Stimulated activated CD4-positive, alpha-beta T cell treated with anti-CD3 and anti-CD28 coated beads, Interleukin-15, amount 100 ng/mL, for 24 hours (primary cell): ENCODE results near the gene NUP98.

Experiments
- DNase-seq: peaks from one replicate; pipeline ENCODE4 v3.0.0-alpha.2; 2020

Gene NUP98

DNA sequence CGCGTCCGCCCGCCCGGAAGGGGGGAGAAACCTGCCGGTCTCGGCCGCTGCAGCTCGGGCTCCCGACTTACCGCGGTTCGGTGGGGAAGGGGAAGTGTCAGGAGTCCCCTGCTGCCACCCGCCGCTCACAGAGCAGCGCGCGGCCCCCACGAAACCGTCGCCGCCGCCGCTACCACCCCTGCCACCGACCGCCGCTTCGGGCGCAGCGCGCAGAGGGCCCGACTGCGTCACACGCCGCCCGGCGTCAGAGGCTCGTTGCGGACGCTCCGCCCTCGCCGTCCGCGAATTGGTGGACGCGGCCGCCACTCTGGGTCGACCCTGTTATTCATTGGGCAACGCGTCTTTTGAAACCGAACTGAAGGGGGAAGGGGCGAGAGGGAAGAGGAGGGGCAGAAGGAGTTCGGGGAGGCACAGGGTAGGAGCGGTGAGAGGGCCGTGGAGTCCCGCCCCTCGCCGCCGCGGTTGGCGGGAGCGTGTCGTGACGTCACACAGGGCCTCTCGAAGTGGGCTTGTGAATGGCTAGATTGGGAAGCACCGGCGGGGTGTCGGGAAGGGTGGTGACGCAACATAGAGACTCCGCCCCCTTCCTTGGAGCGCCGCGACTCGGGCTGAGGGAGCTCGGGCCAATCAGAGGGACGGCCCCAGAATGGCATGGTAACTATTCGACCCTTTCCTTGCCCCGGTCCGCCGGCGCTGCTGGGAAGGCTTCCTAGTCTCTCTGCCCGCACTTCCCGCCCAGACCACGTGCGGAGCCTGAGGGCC is at the start of gene NUP98:
TSS of gene NUP98 (minus strand) at position 226 of the 762 bp plus-strand sequence. CDS start 15,437 bp downstream, outside the sequence.
- DNase-seq: peak; percentile 100

DNA sequence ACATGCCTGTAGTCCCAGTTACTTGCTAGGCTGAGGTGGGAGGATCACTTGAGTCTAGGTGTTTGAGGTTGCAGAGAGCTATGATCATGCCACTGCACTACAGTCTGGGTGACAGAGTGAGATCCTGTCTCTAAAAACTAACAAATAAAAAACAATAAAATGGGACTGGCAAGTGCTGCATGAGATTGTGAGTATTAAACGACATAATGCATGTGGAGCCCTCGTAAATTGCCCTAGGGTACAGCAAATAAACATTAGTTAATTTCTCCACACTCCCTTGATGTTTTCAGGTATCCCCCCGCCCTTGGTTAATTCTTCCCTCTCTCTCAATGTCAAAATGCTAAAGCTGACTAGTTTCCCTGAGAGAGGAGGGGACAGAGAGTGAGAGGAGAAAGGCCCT is 48.3 kb upstream of the NUP98 start:
- DNase-seq: no peak

DNA sequence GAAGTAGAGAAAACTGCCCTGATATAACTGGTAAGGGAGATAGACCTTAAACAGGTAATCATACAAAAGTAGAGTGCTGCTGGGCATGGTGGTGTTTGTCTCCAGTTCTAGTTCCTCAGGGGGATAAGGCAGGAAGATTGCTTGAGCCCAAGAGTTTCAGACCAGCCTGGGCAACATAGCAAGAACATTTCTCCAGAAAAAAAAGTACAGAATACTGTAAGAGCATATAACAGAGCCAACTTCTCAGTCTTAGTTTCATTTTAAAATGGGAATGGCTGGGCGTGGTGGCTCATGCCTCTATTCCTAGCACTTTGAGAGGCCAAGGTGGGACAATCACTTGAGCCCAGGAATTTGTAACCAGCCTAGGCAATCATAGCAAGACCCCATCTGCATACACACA is 47.9 kb upstream of the NUP98 start:
- DNase-seq: no peak

DNA sequence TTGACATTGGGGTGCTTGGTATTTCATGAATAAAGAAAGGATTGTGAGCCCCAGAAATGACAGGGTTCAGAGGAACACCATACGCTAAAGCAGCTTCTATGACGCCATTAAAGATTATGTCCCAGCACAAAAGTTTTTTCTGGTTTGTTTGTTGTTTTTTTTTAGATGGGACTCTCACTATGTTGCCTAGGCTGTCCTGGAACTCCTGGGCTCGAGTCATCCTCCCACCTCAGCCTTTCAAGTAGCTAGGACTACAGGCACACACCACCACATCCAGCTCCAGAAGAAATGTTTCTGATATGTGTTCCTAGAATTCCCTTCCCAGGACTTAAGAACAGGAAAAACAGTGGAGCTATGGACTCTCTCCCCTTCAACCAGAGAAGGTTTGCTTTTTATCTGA is 46.0 kb upstream of the NUP98 start:
- no peak for DNase-seq

DNA sequence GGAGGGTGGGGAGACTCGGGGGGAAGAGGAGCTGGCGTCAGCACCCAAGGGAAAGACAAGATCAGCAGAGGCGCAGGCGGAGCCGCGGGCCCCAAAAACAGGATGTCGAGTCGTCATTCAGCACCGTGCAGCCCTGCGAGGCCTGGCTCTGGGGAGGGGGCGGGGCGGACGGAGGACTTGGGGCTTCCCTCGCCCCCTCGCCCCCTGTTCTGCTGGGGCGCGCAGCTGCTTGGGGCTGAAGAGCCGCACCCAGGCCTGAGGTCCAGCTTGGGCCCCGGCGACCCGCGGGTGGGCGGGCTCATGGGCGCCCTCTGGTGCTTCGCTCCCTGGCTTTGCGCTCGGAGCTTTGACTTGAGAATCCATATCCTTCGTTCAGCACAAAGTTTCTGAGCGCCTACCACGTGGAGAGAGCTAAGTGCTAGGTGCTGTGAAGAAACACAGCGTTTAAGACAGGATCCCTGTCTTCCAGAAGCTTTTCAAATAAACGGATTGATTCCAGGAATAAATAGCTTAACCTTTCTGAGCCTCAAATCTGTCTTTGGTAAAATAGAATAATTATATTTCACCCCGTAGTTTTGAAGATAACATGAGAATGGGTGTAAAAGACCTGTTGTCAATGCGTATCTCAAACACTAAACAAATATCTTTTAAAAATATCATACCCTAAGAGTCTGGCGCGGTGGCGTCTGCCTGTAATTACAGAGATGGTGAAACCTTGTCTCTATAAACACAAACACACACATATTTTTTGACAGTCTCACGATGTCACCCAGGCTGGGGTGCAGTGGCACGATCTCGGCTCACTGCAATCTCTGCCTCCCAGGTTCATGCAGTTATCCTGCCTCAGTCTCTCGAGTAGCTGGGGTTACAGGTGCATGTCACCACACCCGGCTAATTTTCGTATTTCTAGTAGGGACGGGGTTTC is 44.3 kb upstream of the NUP98 start:
- no peak for DNase-seq

DNA sequence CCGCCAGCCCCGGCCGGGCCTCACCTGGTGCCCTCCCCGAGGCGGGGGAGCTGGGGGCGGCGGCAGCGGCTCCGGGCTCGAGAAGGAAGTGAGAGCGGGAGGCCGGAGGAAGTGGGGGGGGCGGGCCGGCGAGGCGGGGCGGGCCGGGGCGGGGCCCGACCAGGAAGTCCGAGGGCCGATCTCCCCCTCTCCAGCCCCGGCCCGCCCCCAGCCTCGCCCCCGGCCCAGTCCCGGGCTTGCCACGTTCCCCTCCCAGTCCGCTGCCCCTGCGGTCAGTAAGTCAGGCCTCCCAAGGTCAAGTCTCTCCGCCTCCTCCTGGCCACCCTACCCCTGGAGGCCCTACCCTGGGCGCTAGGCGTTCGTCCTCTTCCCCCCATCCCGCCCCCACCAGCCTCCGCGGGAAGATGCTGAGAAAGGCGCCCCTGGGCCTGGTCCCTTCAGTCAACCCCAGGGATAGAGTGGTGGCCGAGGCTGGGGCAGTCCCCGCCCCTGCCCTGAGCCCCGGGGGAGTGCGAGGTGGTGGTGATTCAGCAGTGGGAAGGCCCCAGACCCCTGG is 43.6 kb upstream of the NUP98 start, which contains the start of gene RHOG:
TSS of gene RHOG (minus strand) at position 90 of the 556 bp plus-strand sequence. CDS start 12,821 bp downstream, outside the sequence.
- peak; percentile 97 for DNase-seq

DNA sequence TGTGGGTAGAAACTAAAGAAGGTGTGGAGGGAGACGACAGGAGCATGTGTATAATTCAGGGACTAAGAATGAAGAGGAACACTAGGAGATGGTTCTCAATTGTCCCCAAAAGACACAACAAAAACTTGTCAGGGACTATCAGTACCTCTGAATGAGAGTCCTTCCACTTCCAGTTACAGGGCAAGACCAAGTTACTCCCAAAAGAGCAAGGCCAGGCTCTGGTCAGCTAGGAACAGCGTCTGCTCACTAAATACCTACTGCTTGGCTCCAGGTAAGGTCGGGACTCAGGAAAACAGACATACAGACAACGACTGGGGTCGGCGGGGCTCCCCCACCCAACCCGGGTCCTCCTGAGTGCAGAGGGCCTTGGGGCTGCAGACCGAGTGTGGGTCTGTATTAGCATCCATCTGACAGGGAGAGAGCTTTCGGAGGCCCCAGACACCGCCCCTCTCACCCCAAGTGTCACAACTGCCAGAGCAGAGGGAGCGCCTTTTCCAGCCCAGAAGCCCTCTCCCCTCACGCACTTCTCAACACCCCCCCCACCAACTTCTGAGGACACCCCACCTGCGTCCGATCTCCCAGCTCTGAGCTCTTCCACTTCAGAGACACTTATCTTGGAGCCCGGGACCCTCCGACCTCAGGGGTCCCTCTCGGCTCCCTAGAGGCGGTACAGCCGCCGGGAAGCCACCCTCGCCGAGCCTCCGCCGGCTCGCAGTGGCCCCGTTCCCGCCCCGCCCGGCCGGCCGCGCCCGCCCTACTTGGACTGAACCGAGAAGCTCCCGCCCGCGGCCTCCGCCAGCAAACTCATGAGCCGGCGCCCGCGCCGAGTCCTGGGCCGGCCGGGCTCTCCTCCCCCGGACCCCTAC is 42.9 kb upstream of the NUP98 start:
- DNase-seq: peak; percentile 54

DNA sequence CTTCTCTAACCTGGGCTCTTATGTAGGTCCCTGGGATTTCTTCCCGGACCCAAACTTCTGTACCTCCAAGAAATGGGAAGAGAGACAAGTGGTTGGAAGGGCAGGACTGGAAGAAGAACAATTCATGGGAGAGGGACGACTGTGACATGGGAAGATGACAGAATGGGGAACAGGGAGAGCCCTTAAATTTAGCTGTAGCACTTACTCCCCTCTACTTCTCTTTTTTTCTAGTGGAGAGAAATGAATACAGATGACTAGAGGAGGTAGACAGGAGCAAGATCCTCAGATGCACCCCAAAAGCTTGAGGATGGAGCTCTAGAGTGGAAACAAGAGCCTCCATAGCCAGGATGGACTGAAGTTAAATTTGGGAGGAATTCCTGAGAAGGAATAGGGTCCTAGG is 41.1 kb upstream of the NUP98 start:
- no peak for DNase-seq

DNA sequence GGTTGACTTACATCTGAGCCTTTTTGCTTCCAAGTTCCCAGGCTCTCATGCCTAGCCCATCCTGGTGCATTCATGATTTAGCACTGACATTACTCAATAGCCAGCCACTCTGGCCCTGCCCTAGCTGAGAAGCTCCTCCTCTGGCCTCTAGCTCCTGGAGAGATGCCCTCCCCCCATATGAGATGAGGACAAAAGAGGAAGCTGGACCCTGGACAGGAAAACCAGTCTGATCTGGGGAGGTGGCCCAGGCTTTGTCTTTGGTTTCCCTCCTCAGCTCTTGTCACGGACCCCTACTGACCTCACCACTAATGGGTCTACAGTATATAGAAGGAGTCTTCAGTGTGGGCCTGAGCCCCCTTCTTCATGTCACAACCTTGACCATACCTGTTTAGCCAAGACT is 40.4 kb upstream of the NUP98 start:
- DNase-seq: no peak

DNA sequence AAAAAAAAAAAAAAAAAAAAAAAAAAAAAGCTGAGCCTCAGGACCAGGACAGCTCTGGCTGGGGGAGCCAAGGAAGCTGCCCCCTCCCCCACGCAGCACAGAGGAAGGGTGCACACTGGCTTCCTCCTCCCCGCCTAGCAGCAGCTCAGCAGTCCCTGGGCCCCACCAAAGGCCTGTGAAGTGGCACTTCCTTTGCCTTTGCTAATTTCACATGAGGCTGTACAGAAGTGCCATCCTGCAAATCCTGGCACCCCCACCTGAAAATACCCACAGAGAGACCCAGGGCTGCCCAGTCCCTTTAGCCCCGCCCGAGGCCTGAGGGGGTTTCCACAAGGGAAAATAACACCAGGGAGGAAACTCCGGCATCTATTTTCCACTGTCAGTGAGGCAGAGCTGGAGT is 39.5 kb upstream of the NUP98 start:
- DNase-seq: peak; percentile 71

DNA sequence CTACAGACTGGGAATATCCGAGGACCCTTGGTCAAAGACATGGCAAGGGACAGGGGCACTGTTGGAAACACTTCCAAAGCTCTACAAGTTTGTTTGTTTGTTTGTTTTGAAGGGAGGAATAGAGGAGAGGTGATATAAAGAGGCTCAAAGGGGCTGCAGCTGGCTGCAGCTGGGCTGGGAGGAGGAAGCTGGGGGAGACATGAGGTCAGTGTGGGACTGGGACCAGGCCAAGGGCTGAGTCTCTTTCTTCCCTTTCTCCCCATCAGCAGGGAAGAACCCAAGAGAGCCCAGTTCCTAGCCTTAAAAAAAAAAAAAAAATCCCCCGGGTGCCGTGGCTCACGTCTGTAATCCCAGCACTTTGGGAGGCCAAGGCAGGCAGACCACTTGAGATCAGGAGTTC is 38.4 kb upstream of the NUP98 start:
- DNase-seq: no peak

DNA sequence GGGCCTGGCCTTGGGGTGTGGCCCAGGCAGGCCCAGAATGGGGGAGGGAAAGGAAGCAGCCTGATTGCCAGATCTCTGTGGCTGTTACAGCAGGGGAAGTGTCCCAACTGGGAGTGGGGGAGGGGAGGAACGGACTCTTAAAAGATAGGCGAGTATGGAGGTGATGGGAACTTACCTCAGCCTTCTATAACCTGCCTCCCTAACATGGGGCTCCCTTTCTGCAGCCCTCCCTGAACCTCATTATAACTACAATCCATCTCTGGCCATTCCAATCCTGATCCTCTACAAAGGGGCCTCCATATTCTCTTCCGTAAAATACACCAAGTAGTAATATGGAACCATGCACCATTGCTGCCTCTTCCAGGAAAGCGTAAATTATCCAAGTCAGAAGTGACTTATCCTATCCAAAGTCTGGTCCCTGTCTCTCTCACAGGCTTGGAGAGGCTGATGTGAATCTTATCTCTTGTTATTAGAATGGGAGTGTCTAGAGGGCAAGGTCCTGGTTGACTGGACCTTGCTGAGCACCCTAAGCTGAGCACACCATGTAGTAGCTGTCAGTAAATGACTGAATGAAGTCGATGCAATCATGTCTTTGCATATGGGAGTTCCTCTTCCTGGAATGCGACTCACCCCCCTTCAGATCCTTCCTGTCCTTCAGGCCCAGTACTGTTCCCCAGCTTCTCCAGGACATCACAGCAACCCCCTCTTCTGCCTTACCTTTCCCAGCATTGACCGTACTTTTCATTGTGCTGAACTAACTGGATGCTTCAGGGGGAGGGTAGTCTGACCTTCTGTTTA is 37.5 kb upstream of the NUP98 start:
- no peak for DNase-seq

DNA sequence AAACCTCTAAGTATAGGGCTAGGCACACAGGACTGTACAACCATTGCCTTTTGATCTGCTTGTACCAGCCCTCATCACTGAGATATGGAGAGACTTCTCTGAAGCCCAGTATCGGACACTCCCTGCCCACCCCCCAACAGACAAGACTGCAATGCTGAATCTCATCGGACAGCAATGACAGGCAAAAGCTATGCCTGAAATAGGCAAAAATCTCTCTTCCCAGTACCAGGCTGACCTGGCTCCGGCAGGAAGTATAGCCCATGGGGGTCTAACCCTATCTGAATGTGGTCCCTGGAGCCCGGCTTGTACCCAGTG is 37.0 kb upstream of the NUP98 start:
- no peak for DNase-seq

DNA sequence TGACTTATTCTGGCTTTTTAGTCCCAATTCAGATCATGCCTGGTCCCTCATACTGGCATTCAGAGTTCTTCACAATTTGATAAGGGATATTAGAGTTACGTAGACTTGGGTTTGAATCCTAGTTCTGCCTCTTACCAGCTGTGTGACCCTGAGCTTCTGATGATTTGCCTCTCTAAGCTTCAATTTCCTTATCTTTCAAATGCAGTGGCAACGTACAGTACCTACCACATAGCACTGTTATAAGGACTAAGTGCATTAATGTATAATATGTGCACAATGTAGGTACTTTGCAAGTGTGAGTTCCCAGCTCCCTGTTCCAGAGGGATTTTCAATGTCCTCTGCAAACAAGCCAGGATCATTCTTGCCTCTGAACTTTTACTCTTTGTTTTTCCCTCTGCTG is 36.1 kb upstream of the NUP98 start:
- no peak for DNase-seq

DNA sequence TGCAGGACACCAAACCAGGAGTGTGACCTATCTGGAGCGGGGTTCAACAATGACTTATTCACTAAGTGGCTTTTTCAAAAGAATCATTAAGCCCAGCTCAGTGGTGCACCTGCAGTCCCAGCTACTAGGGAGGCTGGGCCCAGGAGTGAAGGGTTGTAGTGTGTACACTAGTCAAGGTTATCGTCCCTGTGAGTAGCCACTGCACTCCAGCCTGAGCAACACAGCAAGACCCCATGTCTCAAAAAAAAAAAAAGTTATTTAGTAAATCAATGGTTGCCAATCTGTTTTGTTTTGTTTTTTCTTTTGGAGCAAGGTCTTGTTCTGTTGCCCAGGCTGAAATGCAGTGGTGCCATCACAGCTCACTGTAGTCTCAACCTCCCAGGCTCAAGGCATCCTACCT is 35.5 kb upstream of the NUP98 start:
- DNase-seq: no peak

DNA sequence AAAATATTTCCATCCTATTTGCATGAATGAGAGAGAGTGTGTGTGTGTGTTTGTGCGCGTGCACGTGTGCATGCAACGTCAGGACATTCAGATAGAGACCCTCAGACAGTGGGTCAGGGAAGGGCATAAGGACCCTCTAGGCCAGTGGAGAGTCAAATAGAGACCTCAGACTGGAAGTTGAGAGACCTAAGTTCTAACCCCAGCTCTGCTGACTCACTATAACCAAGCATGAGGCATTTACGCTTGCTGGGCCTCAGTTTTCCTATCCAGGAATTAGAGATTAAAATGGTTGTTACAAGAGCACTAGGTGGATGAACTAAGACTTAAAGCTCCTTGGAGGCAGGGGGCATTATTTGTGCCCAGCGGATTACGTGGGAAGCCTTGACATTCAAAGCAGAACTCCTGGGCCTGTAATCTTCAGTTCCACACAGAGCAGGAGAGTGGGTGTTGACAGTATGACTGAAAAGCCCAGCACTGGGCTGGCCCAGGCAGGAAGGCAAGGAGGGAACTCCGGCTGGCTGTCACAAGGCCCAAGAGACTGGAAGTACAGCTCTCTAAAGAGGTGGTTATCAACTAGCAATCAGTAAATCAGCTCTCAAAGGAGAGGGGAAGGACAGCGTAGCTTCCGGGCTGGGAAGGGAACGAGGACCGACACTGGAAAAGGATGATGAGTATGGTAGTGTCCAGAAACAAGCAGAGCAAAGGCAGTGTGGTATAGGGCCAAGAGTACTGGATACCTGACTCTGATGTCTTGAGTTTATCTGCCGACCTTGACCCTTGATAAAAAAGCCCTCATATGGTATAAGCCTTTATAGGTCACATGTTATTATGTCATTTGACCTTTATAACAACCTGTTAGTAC is 34.3 kb upstream of the NUP98 start:
- peak; percentile 50 for DNase-seq

DNA sequence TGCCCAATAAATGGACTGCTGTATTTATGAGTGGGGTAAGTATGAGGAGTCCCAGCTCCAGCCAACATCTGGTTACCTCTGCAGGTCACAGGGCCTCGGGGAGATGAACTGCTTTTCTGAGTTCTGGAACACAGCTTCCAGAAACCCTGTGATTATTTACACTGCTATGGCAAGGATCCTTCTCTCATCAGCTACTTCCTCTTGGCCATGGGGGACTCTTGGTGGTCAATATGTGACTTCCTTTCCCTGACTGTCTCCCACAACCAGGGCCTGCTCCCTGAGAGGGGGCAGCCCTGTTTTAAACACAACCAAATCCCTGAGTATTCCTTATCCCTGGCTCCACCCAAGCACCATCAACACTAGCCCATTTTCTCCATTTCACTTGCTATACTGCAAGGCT is 33.4 kb upstream of the NUP98 start:
- no peak for DNase-seq

DNA sequence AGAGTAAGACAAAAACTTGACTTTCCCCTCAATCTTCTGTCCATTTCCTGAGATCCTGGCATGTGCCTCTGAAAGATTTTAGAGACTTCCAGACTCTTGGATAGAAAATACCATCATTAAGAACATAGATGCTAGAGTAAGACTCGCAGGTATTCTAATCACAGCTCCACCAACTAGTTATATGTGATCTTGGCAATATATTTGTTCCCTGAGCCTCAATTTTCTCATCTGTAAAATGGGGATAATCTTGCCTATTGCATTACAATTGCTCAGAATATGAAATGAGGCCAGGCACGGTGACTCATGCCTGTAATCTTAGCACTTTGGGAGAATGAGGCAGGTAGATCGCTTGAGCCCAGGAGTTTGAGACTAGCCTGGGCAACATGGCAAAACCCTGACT is 32.7 kb upstream of the NUP98 start:
- DNase-seq: no peak

DNA sequence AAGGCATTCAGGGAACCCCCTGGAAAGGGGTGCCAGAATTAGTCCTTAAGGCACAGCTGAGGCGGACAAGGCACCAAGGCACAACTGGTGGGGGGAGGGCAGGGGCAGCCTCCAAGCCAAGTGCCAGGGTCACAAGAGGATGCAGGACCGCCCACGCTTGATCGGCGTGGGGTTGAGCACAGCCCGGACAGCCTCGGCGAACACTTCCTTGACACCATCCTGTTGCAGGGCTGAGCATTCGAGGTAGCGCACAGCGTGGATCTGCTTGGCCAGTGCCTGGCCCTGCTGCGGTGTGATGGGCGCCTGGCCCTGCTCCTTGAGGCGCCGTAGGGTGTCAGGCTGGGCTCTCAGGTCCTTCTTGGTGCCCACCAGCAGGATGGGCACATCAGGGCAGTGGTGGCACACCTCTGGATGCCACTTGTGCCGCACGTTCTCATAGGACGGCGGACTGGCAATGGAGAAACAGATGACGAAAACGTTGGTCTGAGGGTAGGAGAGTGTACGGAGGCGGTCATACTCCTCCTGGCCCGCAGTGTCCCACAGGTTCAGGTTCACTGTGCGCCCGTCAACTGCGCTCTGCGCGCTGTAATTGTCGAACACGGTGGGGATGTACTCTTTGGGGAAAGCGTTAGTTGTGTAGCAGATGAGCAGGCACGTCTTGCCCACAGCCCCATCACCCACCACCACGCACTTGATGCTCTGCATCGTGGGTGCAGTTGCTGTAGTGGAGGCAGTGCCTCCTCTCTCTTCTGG is 30.3 kb upstream of the NUP98 start:
- no peak for DNase-seq

DNA sequence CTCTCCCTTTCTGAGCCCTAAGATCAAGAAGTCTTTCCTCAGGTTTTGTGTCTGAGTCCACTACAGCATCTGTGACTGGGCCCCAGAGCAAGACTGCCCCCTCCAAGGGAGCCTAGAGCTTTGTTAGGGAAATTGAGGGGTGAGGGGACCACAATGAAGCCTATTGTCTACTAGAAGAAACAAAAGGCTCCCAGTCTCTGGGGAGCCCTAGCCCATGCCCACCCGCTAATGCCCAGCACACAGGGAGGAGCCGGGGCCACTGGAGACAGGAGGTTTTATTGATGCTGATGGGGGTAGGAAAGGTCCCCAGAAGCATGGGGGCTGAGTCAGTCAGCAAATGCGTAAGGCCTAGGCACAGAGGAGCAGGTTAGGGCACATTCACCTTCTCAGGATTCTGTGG is 29.4 kb upstream of the NUP98 start:
- DNase-seq: no peak
